ENCODE measurements around the gene HSPA9.
A peak's percentile ranks its signal among the peaks of the same experiment; 100 is the strongest.

Gene HSPA9

DNA sequence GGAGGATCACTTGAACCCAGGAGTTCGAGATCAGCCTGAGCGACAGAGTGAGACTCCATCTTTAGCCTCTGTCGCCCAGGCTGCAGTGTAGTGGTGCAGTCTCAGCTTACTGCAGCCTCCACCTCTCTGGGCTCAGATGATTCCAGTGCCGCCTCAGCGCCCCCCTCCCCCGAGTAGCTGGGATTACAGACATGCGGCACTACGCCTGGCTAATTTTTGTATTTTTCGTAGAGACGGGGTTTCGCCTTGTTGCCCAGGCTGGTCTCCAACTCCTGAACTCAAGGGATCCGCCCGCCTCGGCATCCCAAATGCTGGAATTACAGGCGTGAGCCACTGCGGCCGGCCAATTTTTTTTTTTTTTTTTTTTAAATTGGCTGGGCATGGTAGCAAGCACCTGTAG lies 2.3 kb upstream of the HSPA9 start:
- DNase-seq, result no peak
- Mint-ChIP-seq H3K4me1 (peaks cover 43% of the 10 kb centered on the region), H3K27ac (no peak overlapping the region), H3K9me3 (peaks cover 4 to 7% of the 10 kb centered on the region in 2 donors), H3K27me3 (no peaks in the 10 kb centered on the region), H3K4me3 (peak overlapping the region in 1 of 2 donors; percentile 32)
- no peak for ATAC-seq

DNA sequence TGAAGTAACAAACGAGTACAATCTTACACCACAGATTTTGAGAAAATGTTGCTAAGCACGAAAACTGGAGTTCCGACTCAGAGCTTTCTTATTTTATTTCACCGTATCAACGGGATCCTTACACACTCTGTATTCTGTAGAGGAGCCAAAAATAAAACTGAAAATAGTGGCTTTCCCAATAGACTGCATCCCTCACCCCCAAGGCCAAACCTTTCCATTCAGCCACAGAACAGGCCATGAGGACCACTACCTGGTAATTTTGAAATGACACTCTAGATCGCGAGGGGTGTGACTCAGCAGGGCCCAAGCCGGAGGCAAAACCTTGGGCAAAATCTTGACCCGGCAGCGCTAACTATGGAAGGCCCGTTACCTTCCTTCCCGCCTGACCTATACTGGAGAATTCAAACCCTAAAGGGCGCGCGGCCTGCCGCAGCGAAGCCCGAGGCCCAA lies 432 bp downstream of the HSPA9 start:
- ATAC-seq, result peak; percentile 12
- no peaks in the 10 kb centered on the region for H3K27me3 Mint-ChIP-seq
- no peak for DNase-seq
- peaks cover 4 to 7% of the 10 kb centered on the region in 2 donors for H3K9me3 Mint-ChIP-seq
- H3K4me3 Mint-ChIP-seq, result peak overlapping the region; percentile 91 to 99
- H3K27ac Mint-ChIP-seq, result peak overlapping the region; percentile 100
- H3K4me1 Mint-ChIP-seq, result peaks cover 68% of the 10 kb centered on the region

DNA sequence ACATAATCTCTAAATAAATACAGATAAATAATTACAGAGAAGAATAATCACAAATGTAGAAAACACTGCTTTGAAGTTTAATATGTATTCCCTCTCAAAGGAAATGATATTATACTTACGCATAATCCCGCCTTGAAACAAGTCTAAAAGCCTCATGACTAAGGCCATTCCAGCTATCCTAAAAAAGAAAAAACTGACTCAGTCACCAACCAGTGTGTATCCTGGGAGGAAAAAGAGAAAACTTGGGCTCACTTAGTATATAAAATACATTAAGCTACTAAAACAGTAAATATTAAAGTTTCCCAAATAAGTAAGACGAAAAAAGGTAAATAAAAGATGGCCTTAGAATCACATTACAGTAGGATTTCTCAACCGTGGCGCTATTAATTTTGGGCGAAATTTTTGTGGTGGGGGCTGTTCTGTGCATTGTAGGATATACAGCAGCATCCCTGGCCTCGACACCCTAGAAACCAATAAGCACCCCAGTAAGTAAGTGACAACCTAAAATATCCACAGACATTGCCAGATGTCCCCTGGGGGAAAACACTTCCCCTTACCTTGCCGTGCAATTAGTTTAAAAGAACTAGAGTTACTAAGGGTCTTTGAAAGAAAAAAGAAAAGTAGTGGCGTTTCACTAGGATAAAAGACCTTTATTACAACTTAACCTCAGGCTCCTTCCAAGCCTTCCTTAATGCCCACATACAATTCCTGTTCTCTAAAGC lies 1.1 kb downstream of the HSPA9 start:
- peaks cover 73% of the 10 kb centered on the region for H3K4me1 Mint-ChIP-seq
- DNase-seq (no peak), ATAC-seq (no peak)
- H3K27me3 Mint-ChIP-seq, result no peaks in the 10 kb centered on the region
- peak overlapping the region; percentile 91 to 99 for H3K4me3 Mint-ChIP-seq
- peaks cover 4 to 7% of the 10 kb centered on the region in 2 donors for H3K9me3 Mint-ChIP-seq
- H3K27ac Mint-ChIP-seq, result peak overlapping the region; percentile 100

DNA sequence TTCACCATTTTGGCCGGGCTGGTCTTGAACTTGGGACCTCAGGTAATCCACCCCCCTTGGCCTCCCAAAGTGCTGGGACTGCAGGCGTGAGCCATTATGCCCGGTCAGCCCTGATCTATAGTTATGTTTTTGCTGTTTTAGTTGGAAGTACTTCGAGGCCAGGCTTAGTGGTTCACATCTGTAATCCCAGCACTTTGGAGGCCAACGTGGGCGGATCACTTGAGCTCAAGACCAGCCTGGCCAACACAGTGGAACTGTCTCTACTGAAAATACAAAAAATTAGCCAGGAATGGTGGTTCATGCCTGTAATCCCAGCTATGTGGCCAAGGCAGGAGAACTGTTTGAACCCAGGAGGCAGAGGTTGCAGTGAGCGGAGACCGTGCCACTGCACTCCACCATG lies 2.0 kb downstream of the HSPA9 start:
- H3K27ac Mint-ChIP-seq, result peak overlapping the region; percentile 57 to 97
- H3K4me3 Mint-ChIP-seq, result peak overlapping the region; percentile 60 to 91
- ATAC-seq (no peak), DNase-seq (no peak)
- peaks cover 4 to 7% of the 10 kb centered on the region in 2 donors for H3K9me3 Mint-ChIP-seq
- no peaks in the 10 kb centered on the region for H3K27me3 Mint-ChIP-seq
- peaks cover 82% of the 10 kb centered on the region for H3K4me1 Mint-ChIP-seq

DNA sequence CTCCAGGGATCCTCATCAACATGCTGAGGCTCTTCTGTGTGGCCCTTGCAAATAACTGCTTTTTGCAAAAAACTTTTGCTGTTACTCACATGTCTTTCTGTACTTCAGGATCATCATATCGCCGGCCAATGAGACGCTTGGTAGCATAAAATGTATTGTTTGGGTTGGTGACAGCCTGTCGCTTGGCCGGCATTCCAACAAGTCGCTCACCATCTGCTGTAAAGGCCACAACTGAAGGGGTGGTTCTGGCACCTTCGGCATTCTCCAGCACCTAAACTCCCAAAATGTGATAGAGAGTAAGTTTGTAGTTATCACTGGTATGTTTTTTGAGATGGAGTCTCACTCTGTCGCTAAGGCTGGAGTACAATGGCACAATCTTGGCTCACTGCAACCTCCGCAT lies 4.3 kb downstream of the HSPA9 start:
- ATAC-seq (no peak), DNase-seq (no peak)
- peaks cover 2 to 3% of the 10 kb centered on the region in 2 donors for H3K9me3 Mint-ChIP-seq
- H3K4me1 Mint-ChIP-seq, result peaks cover 91% of the 10 kb centered on the region
- peak overlapping the region; percentile 22 to 31 for H3K4me3 Mint-ChIP-seq
- no peaks in the 10 kb centered on the region for H3K27me3 Mint-ChIP-seq
- peak overlapping the region in 1 of 2 donors; percentile 97 for H3K27ac Mint-ChIP-seq

DNA sequence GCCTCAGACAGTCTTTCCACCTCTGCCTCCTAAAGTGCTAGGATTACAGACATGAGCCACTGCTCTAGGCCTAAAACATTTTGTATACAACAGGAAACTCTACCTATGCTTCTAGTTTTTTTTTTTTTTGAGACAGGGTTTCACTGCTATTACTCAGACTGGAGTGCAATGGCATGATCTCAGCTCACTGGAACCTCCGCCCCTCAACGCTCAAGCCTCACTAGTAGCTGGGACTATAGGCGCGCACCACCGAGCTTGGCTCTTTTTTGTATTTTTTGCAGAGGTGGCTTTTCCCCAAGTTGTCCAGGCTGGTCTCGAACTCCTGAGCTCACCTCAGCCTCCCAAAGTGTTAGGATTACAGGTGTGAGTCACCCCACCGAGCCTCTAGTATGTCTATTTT lies 5.4 kb downstream of the HSPA9 start:
- H3K9me3 Mint-ChIP-seq, result no peaks in the 10 kb centered on the region
- no peak for DNase-seq
- peak overlapping the region in 1 of 2 donors; percentile 92 for H3K27ac Mint-ChIP-seq
- H3K4me1 Mint-ChIP-seq, result peaks cover 91% of the 10 kb centered on the region
- ATAC-seq, result peak; percentile 53
- H3K27me3 Mint-ChIP-seq, result no peaks in the 10 kb centered on the region
- H3K4me3 Mint-ChIP-seq, result peak overlapping the region; percentile 41 to 51

DNA sequence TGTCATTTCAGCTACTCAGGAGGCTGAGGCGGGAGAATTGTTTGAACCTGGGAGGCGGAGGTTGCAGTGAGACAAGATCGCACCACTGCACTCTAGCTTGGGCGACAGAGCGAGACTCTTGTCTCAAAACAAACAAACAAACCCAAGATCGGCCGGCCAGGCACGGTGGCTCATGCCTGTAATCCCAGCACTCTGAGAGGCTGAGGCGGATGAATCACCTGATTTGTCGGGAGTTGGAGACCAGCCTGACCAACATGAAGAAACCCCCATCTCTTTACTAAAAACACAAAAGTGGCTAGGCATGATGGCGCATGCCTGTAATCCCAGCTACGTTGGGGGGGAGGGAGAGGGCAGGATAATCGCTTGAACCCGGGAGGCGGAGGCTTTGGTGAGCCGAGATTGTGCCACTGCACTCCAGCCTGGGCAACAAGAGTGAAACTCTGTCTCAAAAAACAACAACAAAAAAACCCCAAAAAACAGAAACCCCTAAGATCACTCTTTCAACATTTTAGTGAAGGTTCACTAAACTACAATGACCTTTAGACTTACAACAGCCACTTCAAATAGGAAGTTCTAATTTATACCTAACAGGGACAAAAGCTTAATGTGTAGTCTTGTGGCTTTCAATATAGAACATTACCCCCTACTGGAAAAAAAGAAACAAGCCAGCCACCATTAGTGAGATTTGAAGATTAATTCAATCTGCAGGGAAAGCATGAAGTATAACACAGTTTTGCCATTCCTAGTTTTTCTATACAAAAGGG lies 7.0 kb downstream of the HSPA9 start:
- H3K4me1 Mint-ChIP-seq, result peaks cover 95% of the 10 kb centered on the region
- H3K27ac Mint-ChIP-seq, result peak overlapping the region in 1 of 2 donors; percentile 82
- DNase-seq, result no peak
- H3K27me3 Mint-ChIP-seq, result no peaks in the 10 kb centered on the region
- H3K9me3 Mint-ChIP-seq, result no peaks in the 10 kb centered on the region
- peak overlapping the region in 1 of 2 donors; percentile 9 for H3K4me3 Mint-ChIP-seq
- no peak for ATAC-seq

DNA sequence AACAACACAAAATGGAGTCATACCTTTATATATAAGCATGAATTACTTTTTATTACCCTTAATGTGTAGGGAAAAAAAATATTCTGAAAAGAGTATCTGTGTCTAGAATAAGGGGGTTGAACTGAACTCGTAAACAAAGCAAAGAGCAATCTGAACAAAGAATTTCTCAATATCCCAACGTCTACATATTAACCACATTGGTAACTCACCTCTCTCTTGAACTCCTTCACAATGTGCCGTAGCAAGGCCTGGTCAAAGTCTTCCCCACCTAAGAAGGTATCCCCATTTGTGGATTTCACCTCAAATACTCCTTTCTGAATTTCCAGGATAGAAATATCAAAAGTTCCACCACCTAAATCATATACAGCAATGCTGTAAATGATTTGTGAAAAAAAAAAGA lies 8.4 kb downstream of the HSPA9 start:
- Mint-ChIP-seq H3K4me1 (peaks cover 82% of the 10 kb centered on the region), H3K9me3 (no peaks in the 10 kb centered on the region), H3K4me3 (no peak overlapping the region), H3K27me3 (no peaks in the 10 kb centered on the region), H3K27ac (no peak overlapping the region)
- no peak for ATAC-seq
- DNase-seq, result no peak

DNA sequence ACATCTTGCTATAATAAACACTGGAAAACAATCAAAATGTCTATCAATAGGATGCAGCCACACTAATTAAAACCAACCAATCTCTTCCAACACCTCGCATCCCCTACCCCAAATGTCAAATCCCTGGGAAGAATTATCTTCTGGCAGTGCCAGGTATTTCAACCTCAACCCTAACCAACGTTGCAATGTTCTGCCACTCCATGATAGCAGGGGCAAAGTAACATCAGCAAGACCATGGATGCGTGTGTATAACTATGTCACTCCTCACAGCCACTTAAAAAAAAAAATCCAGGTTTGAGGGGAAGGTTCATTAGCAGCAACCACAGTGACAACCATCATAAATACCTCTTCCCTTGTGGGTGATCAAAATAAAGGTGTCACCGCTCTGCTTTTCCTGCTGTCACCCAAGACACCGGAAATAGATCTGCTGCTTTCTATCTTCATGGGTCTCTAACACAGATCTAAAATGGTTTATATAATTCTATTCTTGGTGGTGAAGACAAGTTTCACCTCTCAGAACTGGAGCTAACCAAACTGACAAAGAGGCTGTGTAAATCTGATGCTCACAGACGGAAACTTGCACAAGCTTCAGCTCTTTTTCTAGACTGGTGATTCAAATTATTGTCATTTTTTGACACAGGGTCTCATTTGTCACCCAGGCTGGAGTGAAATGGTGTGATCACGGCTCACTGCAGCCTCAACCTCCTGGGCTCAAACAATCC lies 9.9 kb downstream of the HSPA9 start:
- Mint-ChIP-seq H3K27me3 (no peaks in the 10 kb centered on the region), H3K4me3 (no peak overlapping the region), H3K27ac (peak overlapping the region; percentile 44 to 65), H3K4me1 (peaks cover 75% of the 10 kb centered on the region), H3K9me3 (no peaks in the 10 kb centered on the region)
- ATAC-seq (peak; percentile 80), DNase-seq (no peak)

DNA sequence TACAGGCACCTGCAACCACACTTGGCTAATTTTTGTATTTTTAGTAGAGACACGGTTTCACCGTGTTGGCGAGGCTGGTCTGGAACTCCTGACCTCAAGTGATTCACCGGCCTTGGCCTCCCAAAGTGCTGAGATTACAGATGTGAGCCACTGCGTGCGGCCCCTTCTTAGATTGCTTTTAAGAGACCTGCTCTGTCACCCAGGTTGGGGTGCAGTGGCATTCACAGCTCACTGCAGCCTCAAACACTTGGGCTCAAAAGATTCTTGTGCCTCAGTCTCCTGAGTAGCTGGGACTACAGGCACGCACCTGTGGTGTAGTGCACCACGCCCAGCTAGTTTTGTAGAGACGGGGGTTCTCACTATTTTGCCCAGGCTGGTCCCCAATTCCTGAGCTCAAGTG lies 11.0 kb downstream of the HSPA9 start:
- no peak for ATAC-seq
- peaks cover 70% of the 10 kb centered on the region for H3K4me1 Mint-ChIP-seq
- no peak overlapping the region for H3K27ac Mint-ChIP-seq

DNA sequence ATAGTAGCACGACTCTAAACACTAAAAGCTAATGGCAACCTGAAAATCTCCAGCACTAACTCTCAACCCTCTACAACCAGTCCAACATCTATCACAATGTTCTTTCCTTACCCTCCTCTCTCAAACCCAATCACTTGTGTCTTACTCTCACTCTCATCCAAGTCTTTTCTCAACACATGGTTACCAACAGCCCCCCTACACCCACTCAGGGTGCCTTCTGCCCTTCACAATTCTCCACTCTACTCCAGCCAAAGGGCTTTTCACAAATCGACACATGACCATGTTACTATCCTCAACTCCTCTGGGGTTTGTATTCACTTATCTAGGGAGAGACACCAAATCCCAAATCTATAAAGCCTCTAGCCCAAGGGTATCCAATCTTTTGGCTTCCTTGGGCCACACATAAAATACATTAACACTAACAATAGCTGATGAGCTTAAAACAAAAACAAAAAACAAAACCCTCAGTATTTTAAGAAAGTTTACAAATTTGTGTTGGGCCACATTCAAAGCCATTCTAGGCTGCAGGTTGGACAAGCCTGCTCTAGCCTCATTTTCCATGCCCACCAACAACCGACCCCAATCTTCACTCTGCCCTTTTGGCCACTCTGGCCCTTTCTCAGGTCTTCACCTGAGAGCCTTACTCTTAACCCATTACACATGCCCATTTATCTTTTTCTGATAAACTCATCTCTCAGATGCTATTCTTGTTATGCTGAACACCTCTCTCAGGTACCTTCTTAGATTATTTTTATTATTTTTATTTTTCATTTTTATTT lies 11.7 kb downstream of the HSPA9 start:
- Mint-ChIP-seq H3K27me3 (no peaks in the 10 kb centered on the region), H3K4me3 (peak overlapping the region in 1 of 2 donors; percentile 8), H3K9me3 (no peaks in the 10 kb centered on the region), H3K4me1 (peaks cover 65% of the 10 kb centered on the region), H3K27ac (peak overlapping the region in 1 of 2 donors; percentile 92)
- DNase-seq (no peak), ATAC-seq (no peak)

More for the DNA sequence above, 11.0 kb downstream of the HSPA9 start:
- no peak for DNase-seq
- H3K27me3 Mint-ChIP-seq, result no peaks in the 10 kb centered on the region
- H3K9me3 Mint-ChIP-seq, result no peaks in the 10 kb centered on the region
- H3K4me3 Mint-ChIP-seq, result no peak overlapping the region

DNA sequence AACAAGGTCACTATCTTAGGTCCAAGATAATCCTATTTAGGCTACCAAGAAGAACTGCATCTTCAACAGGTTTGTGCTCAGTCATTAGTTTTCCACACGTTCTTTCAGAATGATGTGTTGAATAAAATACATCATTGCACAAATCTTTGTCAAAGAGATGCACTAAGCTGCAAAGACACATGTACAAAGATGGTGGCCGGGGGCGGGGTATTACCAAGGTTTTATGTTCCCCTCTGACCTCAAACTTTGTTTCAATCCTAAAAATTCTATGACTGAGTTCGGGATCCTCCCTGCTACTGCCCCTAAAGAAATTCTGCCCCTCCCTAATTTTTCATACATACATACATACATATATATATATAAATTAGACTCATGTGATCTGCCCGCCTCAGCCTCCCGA lies 14.2 kb downstream of the HSPA9 start:
- DNase-seq, result no peak
- ATAC-seq, result no peak
- no peak overlapping the region for H3K4me3 Mint-ChIP-seq
- H3K27ac Mint-ChIP-seq, result no peak overlapping the region
- no peaks in the 10 kb centered on the region for H3K27me3 Mint-ChIP-seq
- H3K4me1 Mint-ChIP-seq, result peaks cover 40% of the 10 kb centered on the region
- no peaks in the 10 kb centered on the region for H3K9me3 Mint-ChIP-seq

DNA sequence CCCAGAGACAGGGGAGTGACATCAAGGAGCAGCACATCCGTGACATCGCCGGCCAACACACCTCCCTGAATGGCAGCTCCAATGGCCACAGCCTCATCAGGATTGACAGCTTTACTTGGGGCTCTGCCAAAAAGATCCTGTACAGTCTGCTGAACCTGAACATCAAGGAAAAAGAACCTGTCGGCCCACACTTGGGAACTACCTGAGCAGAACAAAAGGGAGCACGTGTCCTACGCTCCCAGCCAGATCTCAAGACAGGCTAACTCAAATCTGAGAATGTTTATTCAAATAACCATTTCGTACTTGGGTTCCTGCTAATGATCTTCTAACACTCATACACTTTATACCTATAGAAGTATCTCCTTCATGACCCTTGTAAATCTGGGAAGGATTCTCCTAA lies 15.3 kb downstream of the HSPA9 start:
- DNase-seq, result no peak
- H3K27ac Mint-ChIP-seq, result peak overlapping the region in 1 of 2 donors; percentile 79
- H3K4me3 Mint-ChIP-seq, result no peak overlapping the region
- no peaks in the 10 kb centered on the region for H3K9me3 Mint-ChIP-seq
- ATAC-seq, result no peak
- H3K4me1 Mint-ChIP-seq, result peaks cover 30% of the 10 kb centered on the region
- H3K27me3 Mint-ChIP-seq, result no peaks in the 10 kb centered on the region

DNA sequence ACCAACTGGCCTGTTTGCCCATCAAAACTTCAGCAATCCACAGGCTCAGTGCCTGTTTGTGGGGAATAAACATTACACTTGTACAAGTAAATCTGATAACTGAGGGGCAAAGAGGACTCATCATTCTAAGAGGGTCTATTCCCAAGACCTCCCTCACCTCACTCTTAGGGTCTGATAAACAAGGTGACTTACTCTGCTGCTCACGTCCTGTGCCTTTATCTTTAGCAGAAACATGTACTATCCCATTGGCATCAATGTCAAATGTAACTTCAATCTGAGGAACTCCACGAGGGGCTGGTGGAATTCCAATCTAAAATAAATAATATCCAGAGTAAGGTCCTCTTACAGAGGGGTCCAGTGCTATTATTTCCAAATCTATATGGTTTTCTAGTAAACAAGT lies 17.5 kb downstream of the HSPA9 start:
- no peak overlapping the region for H3K27ac Mint-ChIP-seq
- no peak overlapping the region for H3K4me3 Mint-ChIP-seq

DNA sequence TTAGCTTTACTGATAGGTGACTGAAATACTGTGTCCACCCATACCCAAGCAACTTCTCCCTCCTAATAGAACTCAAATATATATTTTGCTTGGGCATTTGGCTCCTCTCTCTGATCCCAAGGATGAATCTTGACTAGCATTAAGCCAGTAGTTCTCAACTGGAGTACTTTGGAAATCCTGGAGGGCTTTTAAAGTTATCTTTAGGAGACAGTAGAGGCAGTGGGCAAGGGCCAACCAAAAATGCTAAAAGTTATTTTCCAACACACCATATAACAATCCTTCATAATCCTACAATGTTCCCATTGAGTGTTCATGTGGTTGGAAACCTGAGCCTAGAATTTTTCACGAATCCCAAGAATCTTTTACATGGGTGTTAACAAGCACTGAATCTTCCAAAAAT lies 21.1 kb downstream of the HSPA9 start:
- no peak overlapping the region for H3K4me3 Mint-ChIP-seq
- H3K4me1 Mint-ChIP-seq, result peaks cover 8% of the 10 kb centered on the region
- no peak for ATAC-seq
- H3K27me3 Mint-ChIP-seq, result no peaks in the 10 kb centered on the region
- no peak for DNase-seq
- no peaks in the 10 kb centered on the region for H3K9me3 Mint-ChIP-seq
- no peak overlapping the region for H3K27ac Mint-ChIP-seq

More for the DNA sequence above, 17.5 kb downstream of the HSPA9 start:
- H3K4me1 Mint-ChIP-seq, result peaks cover 13% of the 10 kb centered on the region
- no peaks in the 10 kb centered on the region for H3K27me3 Mint-ChIP-seq
- no peak for ATAC-seq
- no peak for DNase-seq
- no peaks in the 10 kb centered on the region for H3K9me3 Mint-ChIP-seq
